ENCODE data around the gene DUSP12.

DUSP12 gene

DNA sequence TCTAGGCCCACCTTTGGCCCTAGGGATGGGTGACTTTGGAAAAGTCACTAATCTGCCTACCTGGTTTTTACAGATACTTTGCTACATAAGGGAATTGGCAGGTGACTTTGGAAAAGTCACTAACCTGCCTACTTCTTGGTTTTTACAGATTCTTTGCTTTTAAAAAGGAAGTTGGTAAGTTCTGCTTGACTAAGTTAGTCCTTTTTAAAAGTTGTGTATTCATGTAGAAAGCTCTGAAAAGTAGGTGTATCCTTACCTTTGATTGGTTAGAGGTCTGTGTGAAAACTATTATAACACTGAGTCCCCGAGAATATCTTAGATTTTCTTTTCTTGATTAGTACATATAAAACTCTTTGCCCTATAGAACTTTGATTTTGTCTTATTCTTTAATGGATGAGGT lies 28.9 kb downstream of the DUSP12 start:
- H3K27me3 ChIP-seq (replicated peaks in 2 of 5; ENCODE audit: control insufficient read depth in 4 of 5, insufficient read depth in 5 of 5, low read length in 4 of 5), result no peaks in the 10 kb centered on the region
- no CpG with 5 or more reads among the region's 1 CpG for WGBS (ENCODE audit: insufficient coverage)
- H3K4me3 ChIP-seq (ENCODE audit: control insufficient read depth in 1 of 7, extremely low read depth in 1 of 7, insufficient read depth in 4 of 7, low read depth in 2 of 7, low read length in 6 of 7), result no peak overlapping the region
- peaks cover 9 to 21% (median 13%) of the 10 kb centered on the region in 4 experiments for H3K36me3 ChIP-seq (ENCODE audit: control insufficient read depth in 4 of 4, insufficient read depth in 4 of 4, low read length in 3 of 4)
- ChIA-PET POLR2A (no interaction called here), CTCF (no interaction called here)
- no peaks in the 10 kb centered on the region for H3K9me3 ChIP-seq (ENCODE audit: control extremely low read depth in 1 of 5, control insufficient read depth in 4 of 5, insufficient read depth in 2 of 5, low read depth in 1 of 5, low read length in 4 of 5)
- DNase-seq, result no peak
- H3K4me1 ChIP-seq (ENCODE audit: control extremely low read depth in 1 of 4, control insufficient read depth in 4 of 4, insufficient read depth in 4 of 4, low read length in 3 of 4), result peaks cover 11 to 29% (median 16%) of the 10 kb centered on the region in 4 experiments
- H3K27ac ChIP-seq (ENCODE audit: insufficient read depth in 1 of 2, low read depth in 1 of 2, low read length in 2 of 2, poor library complexity in 1 of 2, severe bottlenecking in 2 of 2), result no peak overlapping the region

DNA sequence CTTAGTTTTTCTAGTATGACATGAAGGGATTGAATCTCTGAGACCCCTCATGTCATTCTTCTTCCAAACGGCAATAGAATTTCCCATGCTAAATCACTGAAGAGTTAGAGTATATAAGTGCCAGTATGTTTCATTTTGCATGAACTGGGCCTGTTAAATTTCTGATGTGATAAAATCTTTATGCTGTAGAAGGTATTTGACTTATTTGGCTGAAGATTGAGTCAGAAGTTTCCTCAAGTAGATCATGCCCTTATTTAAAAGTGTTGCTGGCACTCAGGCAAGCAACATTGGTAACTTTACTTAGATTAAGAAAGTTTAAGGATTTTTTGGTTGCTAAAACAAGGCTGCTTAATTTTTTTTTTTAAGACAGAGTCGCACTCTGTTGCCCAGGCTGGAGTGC lies 29.8 kb downstream of the DUSP12 start:
- ChIA-PET CTCF (no interaction called here), POLR2A (no interaction called here)
- no peaks in the 10 kb centered on the region for H3K27me3 ChIP-seq (replicated peaks in 2 of 5; ENCODE audit: control insufficient read depth in 4 of 5, insufficient read depth in 5 of 5, low read length in 4 of 5)
- no peak overlapping the region for H3K27ac ChIP-seq (ENCODE audit: insufficient read depth in 1 of 2, low read depth in 1 of 2, low read length in 2 of 2, poor library complexity in 1 of 2, severe bottlenecking in 2 of 2)
- peaks cover 11 to 29% (median 19%) of the 10 kb centered on the region in 4 experiments for H3K36me3 ChIP-seq (ENCODE audit: control insufficient read depth in 4 of 4, insufficient read depth in 4 of 4, low read length in 3 of 4)
- 100% methylated on average over 2 of the region's 2 CpGs for WGBS (ENCODE audit: insufficient coverage)
- peaks cover 9 to 20% (median 10%) of the 10 kb centered on the region in 4 experiments for H3K4me1 ChIP-seq (ENCODE audit: control extremely low read depth in 1 of 4, control insufficient read depth in 4 of 4, insufficient read depth in 4 of 4, low read length in 3 of 4)
- H3K4me3 ChIP-seq (ENCODE audit: control insufficient read depth in 1 of 7, extremely low read depth in 1 of 7, insufficient read depth in 4 of 7, low read depth in 2 of 7, low read length in 6 of 7), result no peak overlapping the region
- no peak for DNase-seq
- H3K9me3 ChIP-seq (ENCODE audit: control extremely low read depth in 1 of 5, control insufficient read depth in 4 of 5, insufficient read depth in 2 of 5, low read depth in 1 of 5, low read length in 4 of 5), result no peaks in the 10 kb centered on the region

DNA sequence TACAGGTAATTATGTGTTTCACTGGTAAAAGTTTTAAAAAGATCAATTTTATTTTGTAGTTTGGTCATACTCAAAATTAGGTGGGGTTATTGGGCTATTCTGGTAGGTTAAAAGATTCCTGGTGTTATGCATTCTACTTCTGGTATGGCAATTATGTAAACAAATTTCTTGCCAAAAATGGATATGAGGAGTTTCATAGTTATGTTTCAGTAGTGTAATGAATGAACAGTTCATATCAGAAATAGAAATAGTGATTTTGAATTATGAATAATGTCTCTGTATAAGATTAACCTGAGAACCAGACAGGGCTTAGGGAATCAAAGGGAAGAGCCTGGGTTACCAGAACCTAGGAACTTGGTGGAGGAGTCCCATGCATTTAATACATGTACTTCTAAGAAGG lies 32.4 kb downstream of the DUSP12 start:
- no peak for DNase-seq
- Histone ChIP-seq H3K4me1 (ENCODE audit: control extremely low read depth in 1 of 4, control insufficient read depth in 4 of 4, insufficient read depth in 4 of 4, low read length in 3 of 4) (peaks cover 0 to 4% (median 0%) of the 10 kb centered on the region in 4 experiments), H3K9me3 (ENCODE audit: control extremely low read depth in 1 of 5, control insufficient read depth in 4 of 5, insufficient read depth in 2 of 5, low read depth in 1 of 5, low read length in 4 of 5) (no peaks in the 10 kb centered on the region), H3K36me3 (ENCODE audit: control insufficient read depth in 4 of 4, insufficient read depth in 4 of 4, low read length in 3 of 4) (peaks cover 15 to 52% (median 31%) of the 10 kb centered on the region in 4 experiments), H3K27me3 (replicated peaks in 2 of 5; ENCODE audit: control insufficient read depth in 4 of 5, insufficient read depth in 5 of 5, low read length in 4 of 5) (no peaks in the 10 kb centered on the region), H3K4me3 (ENCODE audit: control insufficient read depth in 1 of 7, extremely low read depth in 1 of 7, insufficient read depth in 4 of 7, low read depth in 2 of 7, low read length in 6 of 7) (no peak overlapping the region), H3K27ac (ENCODE audit: insufficient read depth in 1 of 2, low read depth in 1 of 2, low read length in 2 of 2, poor library complexity in 1 of 2, severe bottlenecking in 2 of 2) (no peak overlapping the region)
- ChIA-PET CTCF (interaction anchor here (1.1 kb wide), 1 partner anchor 10 kb away, joined by 4 read pairs; no protein-coding TSS in a partner anchor), POLR2A (no interaction called here)

DNA sequence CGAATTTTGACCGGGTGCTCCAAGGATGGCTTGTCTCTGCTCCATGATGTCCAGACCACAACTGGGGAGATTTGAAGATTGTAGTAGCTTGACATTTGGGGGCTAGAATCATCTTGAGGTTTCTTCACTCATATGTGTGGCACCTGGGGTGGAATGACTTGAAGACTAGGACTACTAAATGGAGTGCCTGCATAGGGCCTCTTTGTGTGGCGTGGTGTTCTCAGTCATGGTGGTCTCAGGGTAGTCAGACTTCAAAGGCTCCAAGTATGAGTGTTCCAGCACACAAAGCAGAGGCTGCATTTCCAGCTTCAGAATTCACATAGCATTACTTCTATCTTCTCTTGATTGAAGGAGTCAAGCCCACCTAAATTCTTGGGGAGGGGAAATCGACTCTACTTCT lies 33.3 kb downstream of the DUSP12 start:
- no peaks in the 10 kb centered on the region for H3K4me1 ChIP-seq (ENCODE audit: control extremely low read depth in 1 of 4, control insufficient read depth in 4 of 4, insufficient read depth in 4 of 4, low read length in 3 of 4)
- WGBS (ENCODE audit: insufficient coverage), result 100% methylated on average over 1 of the region's 4 CpGs
- ChIA-PET POLR2A (no interaction called here), CTCF (interaction anchor here (1.1 to 2.9 kb wide), 3 partner anchors 10 to 13 kb away, joined by 3 to 13 read pairs (median 4); no protein-coding TSS in a partner anchor)
- H3K27me3 ChIP-seq (replicated peaks in 2 of 5; ENCODE audit: control insufficient read depth in 4 of 5, insufficient read depth in 5 of 5, low read length in 4 of 5), result no peaks in the 10 kb centered on the region
- no peaks in the 10 kb centered on the region for H3K9me3 ChIP-seq (ENCODE audit: control extremely low read depth in 1 of 5, control insufficient read depth in 4 of 5, insufficient read depth in 2 of 5, low read depth in 1 of 5, low read length in 4 of 5)
- H3K4me3 ChIP-seq (ENCODE audit: control insufficient read depth in 1 of 7, extremely low read depth in 1 of 7, insufficient read depth in 4 of 7, low read depth in 2 of 7, low read length in 6 of 7), result no peak overlapping the region
- no peak for DNase-seq
- H3K27ac ChIP-seq (ENCODE audit: insufficient read depth in 1 of 2, low read depth in 1 of 2, low read length in 2 of 2, poor library complexity in 1 of 2, severe bottlenecking in 2 of 2), result no peak overlapping the region
- H3K36me3 ChIP-seq (ENCODE audit: control insufficient read depth in 4 of 4, insufficient read depth in 4 of 4, low read length in 3 of 4), result peaks cover 16 to 55% (median 38%) of the 10 kb centered on the region in 4 experiments

DNA sequence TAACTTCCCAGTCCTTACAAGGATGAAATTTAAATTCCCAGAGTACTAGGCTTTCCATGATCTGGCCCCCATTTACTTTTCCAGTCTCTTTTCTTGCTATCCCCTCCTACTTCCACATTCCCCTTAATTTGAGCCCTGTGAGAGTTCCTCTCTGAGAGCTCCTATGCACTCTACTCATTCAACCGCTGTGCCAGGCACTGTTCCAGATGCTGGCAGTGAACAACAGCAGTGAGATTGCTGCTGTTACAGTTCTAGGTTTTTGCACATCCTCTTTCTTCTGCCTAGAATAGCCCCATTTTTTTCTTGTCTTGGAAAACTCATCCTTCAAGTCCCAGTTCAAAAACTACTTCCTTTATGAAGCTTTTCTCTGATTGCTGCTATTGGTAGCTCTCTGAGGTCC lies 35.4 kb downstream of the DUSP12 start:
- peaks cover 19 to 58% (median 39%) of the 10 kb centered on the region in 4 experiments for H3K36me3 ChIP-seq (ENCODE audit: control insufficient read depth in 4 of 4, insufficient read depth in 4 of 4, low read length in 3 of 4)
- ChIA-PET CTCF (interaction anchor here (0.6 to 2.9 kb wide), 3 partner anchors 8 to 826 kb away, joined by 3 to 13 read pairs (median 4); no protein-coding TSS in a partner anchor), POLR2A (no interaction called here)

DNA sequence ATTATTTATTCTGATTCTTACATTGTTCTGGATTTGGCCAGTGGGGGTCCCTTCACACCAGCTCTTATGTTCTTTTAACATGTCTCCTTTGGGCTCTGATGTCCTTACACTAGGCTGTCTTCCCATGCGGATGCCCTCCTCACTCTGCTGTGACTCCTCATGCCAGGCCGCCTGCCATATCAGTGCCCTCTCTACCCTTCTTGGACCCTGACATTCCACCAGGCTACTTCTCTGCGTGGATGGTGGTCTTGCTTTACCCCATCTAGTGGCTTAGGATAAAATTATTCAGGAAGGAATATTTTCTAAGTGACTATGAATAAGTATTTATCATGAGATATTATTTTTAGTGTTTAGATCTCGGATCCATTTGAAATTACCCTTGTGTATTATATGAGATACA lies 37.8 kb downstream of the DUSP12 start:
- ChIA-PET CTCF (interaction anchor here (0.6 to 1.6 kb wide), 2 partner anchors 16 to 250 kb away, joined by 4 to 5 read pairs; no protein-coding TSS in a partner anchor), POLR2A (no interaction called here)
- H3K36me3 ChIP-seq (ENCODE audit: control insufficient read depth in 4 of 4, insufficient read depth in 4 of 4, low read length in 3 of 4), result peaks cover 24 to 70% (median 43%) of the 10 kb centered on the region in 4 experiments
- 86% methylated on average over 2 of the region's 4 CpGs for WGBS (ENCODE audit: insufficient coverage)
- no peaks in the 10 kb centered on the region for H3K4me1 ChIP-seq (ENCODE audit: control extremely low read depth in 1 of 4, control insufficient read depth in 4 of 4, insufficient read depth in 4 of 4, low read length in 3 of 4)
- H3K27ac ChIP-seq (ENCODE audit: insufficient read depth in 1 of 2, low read depth in 1 of 2, low read length in 2 of 2, poor library complexity in 1 of 2, severe bottlenecking in 2 of 2), result no peak overlapping the region
- H3K9me3 ChIP-seq (ENCODE audit: control extremely low read depth in 1 of 5, control insufficient read depth in 4 of 5, insufficient read depth in 2 of 5, low read depth in 1 of 5, low read length in 4 of 5), result no peaks in the 10 kb centered on the region
- no peak overlapping the region for H3K4me3 ChIP-seq (ENCODE audit: control insufficient read depth in 1 of 7, extremely low read depth in 1 of 7, insufficient read depth in 4 of 7, low read depth in 2 of 7, low read length in 6 of 7)
- DNase-seq, result peak in 1 of 3 donors; percentile 37
- H3K27me3 ChIP-seq (replicated peaks in 2 of 5; ENCODE audit: control insufficient read depth in 4 of 5, insufficient read depth in 5 of 5, low read length in 4 of 5), result no peaks in the 10 kb centered on the region

More for the DNA sequence above, 35.4 kb downstream of the DUSP12 start:
- Histone ChIP-seq H3K27ac (ENCODE audit: insufficient read depth in 1 of 2, low read depth in 1 of 2, low read length in 2 of 2, poor library complexity in 1 of 2, severe bottlenecking in 2 of 2) (no peak overlapping the region), H3K4me3 (ENCODE audit: control insufficient read depth in 1 of 7, extremely low read depth in 1 of 7, insufficient read depth in 4 of 7, low read depth in 2 of 7, low read length in 6 of 7) (no peak overlapping the region), H3K4me1 (ENCODE audit: control extremely low read depth in 1 of 4, control insufficient read depth in 4 of 4, insufficient read depth in 4 of 4, low read length in 3 of 4) (no peaks in the 10 kb centered on the region), H3K9me3 (ENCODE audit: control extremely low read depth in 1 of 5, control insufficient read depth in 4 of 5, insufficient read depth in 2 of 5, low read depth in 1 of 5, low read length in 4 of 5) (no peaks in the 10 kb centered on the region), H3K27me3 (replicated peaks in 2 of 5; ENCODE audit: control insufficient read depth in 4 of 5, insufficient read depth in 5 of 5, low read length in 4 of 5) (no peaks in the 10 kb centered on the region)
- WGBS (ENCODE audit: insufficient coverage), result 100% methylated on average over 1 of the region's 1 CpG
- no peak for DNase-seq

DNA sequence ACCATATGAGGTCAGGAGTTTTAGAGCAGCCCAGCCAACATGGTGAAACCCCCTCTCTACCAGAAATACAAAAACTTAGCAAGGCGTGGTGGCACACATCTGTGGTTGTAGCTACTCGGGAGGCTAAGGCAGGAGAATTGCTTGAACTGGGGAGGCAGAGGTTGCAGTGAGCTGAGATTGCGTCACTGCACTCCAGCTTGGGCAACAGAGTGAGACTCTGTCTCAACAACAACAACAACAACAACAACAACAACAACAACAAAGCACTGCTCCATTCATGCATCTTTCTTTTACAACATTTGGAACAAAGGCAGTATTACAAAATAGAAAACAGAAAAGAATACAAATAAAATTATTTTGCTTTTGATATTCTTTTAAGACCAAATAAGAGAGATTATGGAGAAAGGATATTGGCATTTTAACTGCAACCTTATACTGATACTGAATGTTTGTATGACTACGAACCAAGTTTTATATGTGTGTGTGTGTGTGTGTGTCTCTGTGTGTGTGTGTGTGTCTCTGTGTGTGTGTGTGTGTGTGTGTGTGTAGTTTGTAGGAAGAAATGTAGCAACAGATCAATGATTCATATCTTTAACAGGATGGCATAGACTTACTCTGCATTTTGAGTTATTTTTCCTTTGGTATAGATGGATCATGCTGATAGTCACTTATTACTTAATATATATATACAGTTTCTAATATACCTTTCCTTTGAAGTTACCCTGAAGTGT lies 41.2 kb downstream of the DUSP12 start:
- CTCF ChIA-PET, result interaction anchor here (0.6 to 8.7 kb wide), 4 partner anchors 17 to 251 kb away, joined by 3 to 144 read pairs (median 14); no protein-coding TSS in a partner anchor
- Histone ChIP-seq H3K27ac (ENCODE audit: insufficient read depth in 1 of 2, low read depth in 1 of 2, low read length in 2 of 2, poor library complexity in 1 of 2, severe bottlenecking in 2 of 2) (no peak overlapping the region), H3K36me3 (ENCODE audit: control insufficient read depth in 4 of 4, insufficient read depth in 4 of 4, low read length in 3 of 4) (peaks cover 20 to 63% (median 39%) of the 10 kb centered on the region in 4 experiments), H3K9me3 (ENCODE audit: control extremely low read depth in 1 of 5, control insufficient read depth in 4 of 5, insufficient read depth in 2 of 5, low read depth in 1 of 5, low read length in 4 of 5) (no peaks in the 10 kb centered on the region), H3K4me1 (ENCODE audit: control extremely low read depth in 1 of 4, control insufficient read depth in 4 of 4, insufficient read depth in 4 of 4, low read length in 3 of 4) (no peaks in the 10 kb centered on the region), H3K27me3 (replicated peaks in 2 of 5; ENCODE audit: control insufficient read depth in 4 of 5, insufficient read depth in 5 of 5, low read length in 4 of 5) (no peaks in the 10 kb centered on the region), H3K4me3 (ENCODE audit: control insufficient read depth in 1 of 7, extremely low read depth in 1 of 7, insufficient read depth in 4 of 7, low read depth in 2 of 7, low read length in 6 of 7) (no peak overlapping the region)
- no peak for DNase-seq
- POLR2A ChIA-PET, result no interaction called here
- WGBS (ENCODE audit: insufficient coverage), result 96% methylated on average over 4 of the region's 4 CpGs
